HCT116 (cell line): Measurements from ENCODE around the gene CUX1. TPM values are rescaled to one million over a fixed set of nuclear protein-coding genes. Genes with fewer than 3 reads are reported as not detected.

ENCODE experiments used
- ATAC-seq: fragments of 200-7000 bp; cut with Tn5 transposase; 2 replicates; pipeline ENCODE4 v1.9.1; 2020; ENCODE audit warnings: mild to moderate bottlenecking, moderate library complexity
- BruUV-seq: library from RNA; stranded (reverse); fragments of 400-500 nt; replicated peaks from 2 replicates; lab custom pipeline; 2021; lab: Mats Ljungman, UMichigan
- CTCF ChIA-PET: fragments of 300-600 bp; sonication (Branson Sonifier 250); formaldehyde crosslinking; loops from one replicate; lab custom pipeline; 2021; ENCODE audit warnings: antibody characterized with exemption; lab: Charles Lee
- POLR2A ChIA-PET: fragments of 300-600, 350-600 bp; sonication (Branson Sonifier 250); formaldehyde crosslinking; loops from one replicate; lab custom pipeline; 2021; ENCODE audit warnings: antibody characterized with exemption; lab: Charles Lee
- RAD21 ChIA-PET, 2 experiments: fragments of 300-600 bp; sonication (Branson Sonifier 250); formaldehyde crosslinking; loops; one replicate each; lab custom pipeline; 2023; ENCODE audit warnings: low total read pairs in 2 of 2; ENCODE audit not compliant: uncharacterized antibody in 2 of 2, unreplicated experiment in 2 of 2, low non-redundant PET in 1 of 2; lab: Charles Lee
- DNase-seq: peaks from one replicate; pipeline ENCODE4 v3.0.0-alpha.2; 2010; ENCODE audit warnings: low read depth, low spot score
- H2AFZ ChIP-seq: fragments of 200-600 bp; shearing (Covaris generic), sonication (generic); 2 replicates; pipeline ENCODE4 v1.6.1; 2017; ENCODE audit warnings: low read depth, mixed run types, mixed read lengths, antibody characterized with exemption, low read length; ENCODE audit not compliant: poor library complexity, severe bottlenecking
- H3K27ac ChIP-seq: 2 replicates; pipeline ENCODE4 v1.5.1; 2012; ENCODE audit warnings: low read depth, low read length
- H3K27me3 ChIP-seq: fragments of 200-600 bp; sonication (generic); 2 replicates; pipeline ENCODE4 v1.6.1; 2016; ENCODE audit warnings: mixed run types, low read length, mixed read lengths; ENCODE audit not compliant: insufficient read depth
- H3K36me3 ChIP-seq, 2 experiments: fragments of 200-500 bp in 1 of 2; fragments of 200-600 bp in 1 of 2; sonication (Bioruptor generic) in 1 of 2; sonication (generic) in 1 of 2; 2 replicates each; pipeline versions ENCODE4 v1.5.1 to v1.6.1; 2014 to 2016; ENCODE audit warnings: low read length in 2 of 2, inconsistent platforms in 1 of 2, mixed read lengths in 1 of 2, mixed run types in 1 of 2; ENCODE audit not compliant: insufficient read depth in 2 of 2, control insufficient read depth in 1 of 2
- H3K4me1 ChIP-seq, 2 experiments: fragments of 200-600 bp in 1 of 2; sonication (generic) in 1 of 2; 2 replicates each; pipeline versions ENCODE4 v1.5.1 to v1.6.1; 2012 to 2017; ENCODE audit warnings: low read length in 2 of 2, inconsistent platforms in 1 of 2, mild to moderate bottlenecking in 1 of 2, mixed read lengths in 1 of 2, mixed run types in 1 of 2, moderate library complexity in 1 of 2; ENCODE audit not compliant: insufficient read depth in 2 of 2, control insufficient read depth in 1 of 2
- H3K4me2 ChIP-seq: fragments of 200-600 bp; sonication (generic); 2 replicates; pipeline ENCODE4 v1.6.1; 2017; ENCODE audit warnings: mixed run types, low read length, mixed read lengths
- H3K4me3 ChIP-seq, 2 experiments: fragments of 200-600 bp in 1 of 2; sonication (generic) in 1 of 2; replicated peaks in 1 of 2; 2 replicates each; pipeline ENCODE4 v1.5.1; 2011 to 2016; ENCODE audit warnings: low read length in 2 of 2, control low read depth in 1 of 2, low read depth in 1 of 2, mild to moderate bottlenecking in 1 of 2, mixed read lengths in 1 of 2, mixed run types in 1 of 2
- H3K79me2 ChIP-seq: fragments of 200-600 bp; sonication (generic); 2 replicates; pipeline ENCODE4 v1.6.1; 2017; ENCODE audit warnings: mild to moderate bottlenecking, mixed run types, low read length, moderate library complexity, mixed read lengths; ENCODE audit not compliant: insufficient read depth
- H3K9ac ChIP-seq: fragments of 200-600 bp; sonication (generic); 2 replicates; pipeline ENCODE4 v1.6.1; 2016; ENCODE audit warnings: low read length, mixed read lengths
- H3K9me2 ChIP-seq: fragments of 200-600 bp; sonication (generic), shearing (Covaris generic); 2 replicates; pipeline ENCODE4 v1.6.1; 2017; ENCODE audit warnings: mixed run types, mild to moderate bottlenecking, moderate library complexity; ENCODE audit not compliant: insufficient read depth
- H3K9me3 ChIP-seq, 2 experiments: fragments of 200-500 bp in 1 of 2; fragments of 200-600 bp in 1 of 2; sonication (Bioruptor generic) in 1 of 2; sonication (generic) in 1 of 2; 2 replicates each; pipeline ENCODE4 v1.6.1; 2014 to 2017; ENCODE audit warnings: low read length in 2 of 2, mixed read lengths in 2 of 2, inconsistent platforms in 1 of 2, low read depth in 1 of 2, mild to moderate bottlenecking in 1 of 2, mixed run types in 1 of 2, moderate library complexity in 1 of 2; ENCODE audit not compliant: control insufficient read depth in 1 of 2, insufficient read depth in 1 of 2
- H4K20me1 ChIP-seq: fragments of 200-600 bp; sonication (generic), shearing (Covaris generic); 2 replicates; pipeline ENCODE4 v1.6.1; 2017; ENCODE audit warnings: mixed run types, mild to moderate bottlenecking, moderate library complexity; ENCODE audit not compliant: insufficient read depth
- ATF3 ChIP-seq: IDR thresholded peaks from 2 replicates; pipeline ENCODE4 v1.6.1; 2012
- CBX3 ChIP-seq: IDR thresholded peaks from 2 replicates; pipeline ENCODE4 v1.6.1; 2012; ENCODE audit warnings: low read depth
- CEBPB ChIP-seq: IDR thresholded peaks from 2 replicates; pipeline ENCODE4 v1.6.1; 2012; ENCODE audit warnings: low read depth
- CTCF ChIP-seq, 3 experiments: fragments of 200-600 bp in 1 of 3; sonication (generic) in 1 of 3; IDR thresholded peaks in 2 of 3; conservative IDR thresholded peaks in 1 of 3; 2 replicates each; pipeline ENCODE4 v1.5.1; 2012 to 2017; ENCODE audit warnings: low read depth in 2 of 3, low read length in 2 of 3, antibody characterized with exemption in 1 of 3, borderline replicate concordance in 1 of 3, control low read depth in 1 of 3, mild to moderate bottlenecking in 1 of 3, mixed read lengths in 1 of 3, mixed run types in 1 of 3, moderate library complexity in 1 of 3; ENCODE audit not compliant: insufficient read depth in 1 of 3
- EGR1 ChIP-seq: IDR thresholded peaks from 2 replicates; pipeline ENCODE4 v1.6.1; 2012; ENCODE audit warnings: low read depth
- ELF1 ChIP-seq: IDR thresholded peaks from 2 replicates; pipeline ENCODE4 v1.6.1; 2012; ENCODE audit warnings: low read depth, borderline replicate concordance
- EZH2 ChIP-seq: fragments of 200-600 bp; sonication (generic); IDR thresholded peaks from 2 replicates; pipeline ENCODE4 v1.6.1; 2017; ENCODE audit warnings: antibody characterized with exemption, mixed run types
- EZH2phosphoT487 ChIP-seq: fragments of 200-600 bp; IDR thresholded peaks from 2 replicates; pipeline ENCODE4 v1.6.1; 2018; ENCODE audit warnings: antibody characterized with exemption, borderline replicate concordance
- FOSL1 ChIP-seq: IDR thresholded peaks from 2 replicates; pipeline ENCODE4 v1.6.1; 2012; ENCODE audit warnings: low read depth
- MAX ChIP-seq: IDR thresholded peaks from 2 replicates; pipeline ENCODE4 v1.6.1; 2012
- POLR2A ChIP-seq: IDR thresholded peaks from 2 replicates; pipeline ENCODE4 v1.7.0; 2011; ENCODE audit warnings: borderline replicate concordance; ENCODE audit not compliant: insufficient read depth, insufficient read length; ENCODE audit errors: extremely low read depth
- POLR2AphosphoS5 ChIP-seq: IDR thresholded peaks from 2 replicates; pipeline ENCODE4 v1.6.1; 2011; ENCODE audit warnings: mild to moderate bottlenecking, low read depth, low read length, moderate library complexity
- RAD21 ChIP-seq: IDR thresholded peaks from 2 replicates; pipeline ENCODE4 v1.6.1; 2012; ENCODE audit warnings: low read depth, mild to moderate bottlenecking
- SP1 ChIP-seq: IDR thresholded peaks from 2 replicates; pipeline ENCODE4 v1.6.1; 2012; ENCODE audit warnings: low read depth
- SRF ChIP-seq: IDR thresholded peaks from 2 replicates; pipeline ENCODE4 v1.6.1; 2012; ENCODE audit warnings: low read depth
- TCF7L2 ChIP-seq: IDR thresholded peaks from 2 replicates; pipeline ENCODE4 v1.7.0; 2011; ENCODE audit warnings: borderline replicate concordance, inconsistent platforms; ENCODE audit not compliant: insufficient read depth, insufficient read length; ENCODE audit errors: extremely low read depth
- ZFX ChIP-seq: fragments of 450-650 bp; IDR thresholded peaks from 2 replicates; pipeline ENCODE4 v1.6.1; 2017
- ZNF274 ChIP-seq: fragments of 200-500 bp; sonication (Bioruptor generic); IDR thresholded peaks from 2 replicates; pipeline ENCODE4 v1.6.1; 2014; ENCODE audit warnings: mild to moderate bottlenecking, low read depth, low read length, inconsistent platforms
- intact Hi-C: fragments of 100-400 bp; cut with micrococcal nuclease; formaldehyde crosslinking; loops from 2 replicates; pipeline ENCODE4 v1.10.0; 2022
- total RNA-seq: library from RNA; stranded (reverse); gene quantifications from one replicate; pipeline ENCODE4 v1.2.1, GENCODE V29; 2021; ENCODE audit not compliant: unreplicated experiment

The CUX1 gene
- total RNA-seq, 1 experiment from 2014 or later: 68.9 TPM

GRCh38 chr7:101995121-101995520 is 177.7 kb downstream of the CUX1 start:
- no TSS peak for BruUV-seq
- no peak overlapping the region for H3K9ac ChIP-seq

More at GRCh38 chr7:101995121-101995520, 177.7 kb downstream of the CUX1 start:
- H3K36me3 ChIP-seq: no peaks in the 10 kb centered on the region
- RAD21 ChIA-PET: no interaction called here
- POLR2A ChIA-PET: no interaction called here
- no peaks in the 10 kb centered on the region for H4K20me1 ChIP-seq
- peaks cover 7% of the 10 kb centered on the region for H3K79me2 ChIP-seq
- H2AFZ ChIP-seq: no peak overlapping the region
- no peak for ATAC-seq
- H3K4me1 ChIP-seq: peaks cover 0 to 9% of the 10 kb centered on the region in 2 experiments; a peak in 2 of 4 replicates
- TF ChIP-seq FOSL1: no peak
- no peak for TF ChIP-seq POLR2A
- TF ChIP-seq MAX: no peak
- no peak for TF ChIP-seq ZFX
- TF ChIP-seq CTCF (IDR thresholded peaks at IDR 0.05 in 2 of 3, conservative IDR thresholded peaks at IDR 0.05 in 1 of 3; ENCODE audit: borderline replicate concordance in 1 of 3, insufficient read depth in 1 of 3, low read depth in 2 of 3, low read length in 2 of 3): no peak
- no peak for TF ChIP-seq EZH2phosphoT487
- TF ChIP-seq SRF: no peak
- no peak for TF ChIP-seq EZH2
- no peak for TF ChIP-seq ELF1
- no peak for TF ChIP-seq CBX3
- TF ChIP-seq RAD21: no peak
- no peak for TF ChIP-seq ZNF274
- no peak for TF ChIP-seq TCF7L2
- TF ChIP-seq SP1: no peak
- no peak for TF ChIP-seq EGR1
- TF ChIP-seq POLR2AphosphoS5: no peak
- no peak for TF ChIP-seq CEBPB
- TF ChIP-seq ATF3: no peak
- no peak for DNase-seq
- no peak overlapping the region for H3K4me2 ChIP-seq
- no peak overlapping the region for H3K27ac ChIP-seq
- no peak overlapping the region for H3K4me3 ChIP-seq
- intact Hi-C loops: no loop called here
- no peaks in the 10 kb centered on the region for H3K9me3 ChIP-seq
- H3K27me3 ChIP-seq: no peaks in the 10 kb centered on the region
- CTCF ChIA-PET: no interaction called here
- no peaks in the 10 kb centered on the region for H3K9me2 ChIP-seq
